CD14-positive monocyte (primary cell): ENCODE data around the gene RHOT2. TPM values are rescaled to one million over a fixed set of nuclear protein-coding genes. Genes with fewer than 3 reads are reported as not detected.
A peak's percentile ranks its signal among the peaks of the same experiment; 100 is the strongest.

Experiments used
- DNase-seq, 3 donors: peaks; one replicate each; pipeline ENCODE4 v3.0.0-alpha.2; 2011 to 2022
- H2AFZ ChIP-seq: 2 replicates; pipeline ENCODE4 v1.6.0; 2012; ENCODE audit warnings: mild to moderate bottlenecking, low read depth, low read length, inconsistent platforms; ENCODE audit not compliant: insufficient read depth, poor library complexity, severe bottlenecking
- H3K27ac ChIP-seq, 2 donors: 1 replicate in 1 of 2; 2 replicates in 1 of 2; pipeline ENCODE4 v1.5.1; 2012 to 2013; ENCODE audit warnings: low read length in 2 of 2, control low read depth in 1 of 2, inconsistent platforms in 1 of 2, low read depth in 1 of 2, mild to moderate bottlenecking in 1 of 2
- H3K27me3 ChIP-seq, 2 donors: one replicate each; pipeline versions ENCODE4 v1.6.0 to v1.6.1; 2011 to 2013; ENCODE audit warnings: low read length in 2 of 2; ENCODE audit not compliant: control insufficient read depth in 2 of 2, insufficient read depth in 2 of 2
- H3K36me3 ChIP-seq, 2 donors: replicated peaks in 1 of 2; 1 replicate in 1 of 2; 2 replicates in 1 of 2; pipeline versions ENCODE4 v1.5.1 to v1.6.1; 2012 to 2013; ENCODE audit warnings: low read length in 2 of 2, control low read depth in 1 of 2, inconsistent platforms in 1 of 2, mild to moderate bottlenecking in 1 of 2; ENCODE audit not compliant: insufficient read depth in 2 of 2, control insufficient read depth in 1 of 2
- H3K4me1 ChIP-seq, 2 donors: 1 replicate in 1 of 2; 2 replicates in 1 of 2; pipeline versions ENCODE4 v1.5.1 to v1.6.1; 2012 to 2013; ENCODE audit warnings: low read length in 2 of 2, control low read depth in 1 of 2, inconsistent platforms in 1 of 2, mild to moderate bottlenecking in 1 of 2, moderate library complexity in 1 of 2; ENCODE audit not compliant: insufficient read depth in 2 of 2, control insufficient read depth in 1 of 2
- H3K4me2 ChIP-seq: replicated peaks from 2 replicates; pipeline ENCODE3; 2012; ENCODE audit warnings: low read length, moderate library complexity, mild to moderate bottlenecking; ENCODE audit not compliant: poor library complexity, severe bottlenecking; ENCODE audit errors: extremely low read depth
- H3K4me3 ChIP-seq, 3 experiments: fragments of 200-600 bp in 1 of 3; sonication (generic) in 1 of 3; replicated peaks in 1 of 3; 1 replicate in 2 of 3; 2 replicates in 1 of 3; pipeline ENCODE4 v1.5.1; 2011 to 2013; ENCODE audit warnings: low read length in 3 of 3, mild to moderate bottlenecking in 3 of 3, control low read depth in 2 of 3, low read depth in 2 of 3, inconsistent platforms in 1 of 3, moderate library complexity in 1 of 3
- H3K79me2 ChIP-seq: 2 replicates; pipeline ENCODE4 v1.6.0; 2012; ENCODE audit warnings: mild to moderate bottlenecking, control low read depth, inconsistent platforms, low read length, moderate library complexity; ENCODE audit not compliant: insufficient read depth
- H3K9ac ChIP-seq: 2 replicates; pipeline ENCODE4 v1.6.0; 2017; ENCODE audit warnings: low read length, mild to moderate bottlenecking; ENCODE audit not compliant: insufficient read depth, poor library complexity, severe bottlenecking
- H3K9me3 ChIP-seq, 2 donors: replicated peaks in 1 of 2; 1 replicate in 1 of 2; 2 replicates in 1 of 2; pipeline versions ENCODE4 v1.5.1 to v1.6.1; 2012 to 2013; ENCODE audit warnings: low read length in 2 of 2, control low read depth in 1 of 2; ENCODE audit not compliant: control insufficient read depth in 1 of 2, insufficient read depth in 1 of 2
- H4K20me1 ChIP-seq: 2 replicates; pipeline ENCODE4 v1.6.0; 2012; ENCODE audit warnings: mild to moderate bottlenecking, low read length, control low read depth, moderate library complexity; ENCODE audit not compliant: insufficient read depth
- H3K27ac Mint-ChIP-seq, 7 donors: one replicate each; pipeline ENCODE4 v1.8.0; 2020; ENCODE audit warnings: mild to moderate bottlenecking in 7 of 7, mixed read lengths in 7 of 7, moderate library complexity in 6 of 7, inconsistent platforms in 2 of 7
- H3K27me3 Mint-ChIP-seq, 3 donors: one replicate each; pipeline ENCODE4 v1.8.0; 2021 to 2022; ENCODE audit warnings: low read depth in 3 of 3, mild to moderate bottlenecking in 3 of 3, mixed read lengths in 3 of 3, moderate library complexity in 3 of 3, inconsistent platforms in 1 of 3
- H3K36me3 Mint-ChIP-seq, 2 donors: one replicate each; pipeline ENCODE4 v1.8.0; 2020; ENCODE audit warnings: mixed read lengths in 2 of 2, inconsistent platforms in 1 of 2, mild to moderate bottlenecking in 1 of 2
- H3K4me1 Mint-ChIP-seq: one replicate; pipeline ENCODE4 v1.8.0; 2020; ENCODE audit warnings: mild to moderate bottlenecking, mixed read lengths
- H3K4me3 Mint-ChIP-seq, 2 donors: one replicate each; pipeline ENCODE4 v1.8.0; 2020; ENCODE audit warnings: mild to moderate bottlenecking in 2 of 2, mixed read lengths in 2 of 2, moderate library complexity in 1 of 2
- H3K9me3 Mint-ChIP-seq, 7 donors: one replicate each; pipeline ENCODE4 v1.8.0; 2020 to 2022; ENCODE audit warnings: mixed read lengths in 7 of 7, mild to moderate bottlenecking in 6 of 7, moderate library complexity in 6 of 7, inconsistent platforms in 2 of 7
- CTCF ChIP-seq: fragments of 200-600 bp; IDR thresholded peaks from one replicate; pipeline ENCODE4 v1.8.0; 2022; ENCODE audit warnings: antibody characterized with exemption, mild to moderate bottlenecking
- WGBS: methylation state at CpG from one replicate; pipeline ENCODE4 v1.1.5; 2013; ENCODE audit warnings: missing lambda C conversion rate; ENCODE audit not compliant: insufficient coverage; 5-methylcytosine and 5-hydroxymethylcytosine counted together
- intact Hi-C, 2 donors: fragments of 100-400 bp; cut with micrococcal nuclease; formaldehyde crosslinking; loops; one replicate each; pipeline versions ENCODE4 v1.15.0 to v1.15.1; 2023
- polyA plus RNA-seq, 3 donors: library from polyadenylated mRNA; depleted of rRNA in 1 of 3; unstranded in 2 of 3; stranded (reverse) in 1 of 3; fragments of 300-500 nt in 2 of 3; fragments of >200 nt in 1 of 3; fragmentation: Illumina TruSeq in 2 of 3; gene quantifications; 1 replicate in 2 of 3; 2 replicates in 1 of 3; pipeline ENCODE4 v1.2.3, GENCODE V29; 2012 to 2021

RHOT2 gene
- polyA plus RNA-seq, 3 donors, result 25.4 to 276 (median 26.3) TPM

GRCh38 chr16:720990-721764, 53.2 kb downstream of the RHOT2 start, which contains the start of gene ANTKMT:
Gene ANTKMT, plus strand, starts transcription at chr16:721146. Its CDS starts 129 bp downstream, at chr16:721275.
- Histone ChIP-seq H3K27ac (peak within 1 kb of the TSS in 1 of 2 donors; percentile 36), H3K9ac (peak within 1 kb of the TSS; percentile 72), H3K79me2 (no peaks in the 10 kb centered on the region), H4K20me1 (peaks cover 20% of the 10 kb centered on the region), H3K36me3 (no peaks in the 10 kb centered on the region), H2AFZ (peak within 1 kb of the TSS; percentile 100), H3K4me2 (peak within 1 kb of the TSS; percentile 100), H3K4me1 (peaks cover 20 to 32% of the 10 kb centered on the region in 2 donors), H3K27me3 (peaks cover 7 to 54% of the 10 kb centered on the region in 2 donors), H3K9me3 (peaks cover 4 to 5% of the 10 kb centered on the region in 2 donors), H3K4me3 (peak within 1 kb of the TSS; percentile 51 to 88 (median 54))
- H3K36me3 Mint-ChIP-seq, result peaks cover 5 to 7% of the 10 kb centered on the region in 2 donors
- TF ChIP-seq CTCF, result no peak
- peaks cover 41 to 56% (median 41%) of the 10 kb centered on the region in 3 donors for H3K27me3 Mint-ChIP-seq
- peak within 1 kb of the TSS; percentile 79 to 87 for H3K4me3 Mint-ChIP-seq
- peaks cover 0 to 3% (median 0%) of the 10 kb centered on the region in 7 donors for H3K9me3 Mint-ChIP-seq
- DNase-seq, result peak; percentile 56 to 62 (median 58)
- H3K4me1 Mint-ChIP-seq, result peaks cover 14% of the 10 kb centered on the region
- peak within 1 kb of the TSS in 2 of 7 donors; percentile 30 to 61 for H3K27ac Mint-ChIP-seq
- intact Hi-C loops, result no loop called here
- 9% methylated on average over 106 of the region's 106 CpGs for WGBS

- H3K9me3 Mint-ChIP-seq, result peaks cover 0 to 1% (median 0%) of the 10 kb centered on the region in 7 donors
- H3K36me3 Mint-ChIP-seq, result peaks cover 4 to 5% of the 10 kb centered on the region in 2 donors
- H3K27ac Mint-ChIP-seq, result no peak overlapping the region
- peak overlapping the region; percentile 100 for H3K4me2 ChIP-seq
- H3K4me3 ChIP-seq, result peak overlapping the region; percentile 16 to 88 (median 54)
- no peak for DNase-seq
- WGBS, result 89% methylated on average over 47 of the region's 51 CpGs
- no peaks in the 10 kb centered on the region for H3K36me3 ChIP-seq
- H3K9ac ChIP-seq, result peak overlapping the region; percentile 72
- no peaks in the 10 kb centered on the region for H3K79me2 ChIP-seq
- no peak overlapping the region for H3K27ac ChIP-seq
- H3K4me3 Mint-ChIP-seq, result peak overlapping the region; percentile 35 to 69
- peaks cover 14% of the 10 kb centered on the region for H3K4me1 Mint-ChIP-seq
- H3K4me1 ChIP-seq, result peaks cover 22 to 36% of the 10 kb centered on the region in 2 donors
- peaks cover 20% of the 10 kb centered on the region for H4K20me1 ChIP-seq
- H3K9me3 ChIP-seq, result no peaks in the 10 kb centered on the region
- TF ChIP-seq CTCF, result no peak
- H3K27me3 ChIP-seq, result peaks cover 3 to 52% of the 10 kb centered on the region in 2 donors
- H3K27me3 Mint-ChIP-seq, result peaks cover 33 to 54% (median 42%) of the 10 kb centered on the region in 3 donors
- H2AFZ ChIP-seq, result no peak overlapping the region
- intact Hi-C loops, result no loop called here
These were observed 54.0 kb downstream of the RHOT2 start for GRCh38 chr16:721765-722540.
